ENCODE results near the gene PAXX. TPM values are rescaled to one million over a fixed set of nuclear protein-coding genes. Genes with fewer than 3 reads are reported as not detected.

The PAXX gene
- total RNA-seq, 2 experiments from 2014 or later = 80.6 to 85.2 TPM

DNA sequence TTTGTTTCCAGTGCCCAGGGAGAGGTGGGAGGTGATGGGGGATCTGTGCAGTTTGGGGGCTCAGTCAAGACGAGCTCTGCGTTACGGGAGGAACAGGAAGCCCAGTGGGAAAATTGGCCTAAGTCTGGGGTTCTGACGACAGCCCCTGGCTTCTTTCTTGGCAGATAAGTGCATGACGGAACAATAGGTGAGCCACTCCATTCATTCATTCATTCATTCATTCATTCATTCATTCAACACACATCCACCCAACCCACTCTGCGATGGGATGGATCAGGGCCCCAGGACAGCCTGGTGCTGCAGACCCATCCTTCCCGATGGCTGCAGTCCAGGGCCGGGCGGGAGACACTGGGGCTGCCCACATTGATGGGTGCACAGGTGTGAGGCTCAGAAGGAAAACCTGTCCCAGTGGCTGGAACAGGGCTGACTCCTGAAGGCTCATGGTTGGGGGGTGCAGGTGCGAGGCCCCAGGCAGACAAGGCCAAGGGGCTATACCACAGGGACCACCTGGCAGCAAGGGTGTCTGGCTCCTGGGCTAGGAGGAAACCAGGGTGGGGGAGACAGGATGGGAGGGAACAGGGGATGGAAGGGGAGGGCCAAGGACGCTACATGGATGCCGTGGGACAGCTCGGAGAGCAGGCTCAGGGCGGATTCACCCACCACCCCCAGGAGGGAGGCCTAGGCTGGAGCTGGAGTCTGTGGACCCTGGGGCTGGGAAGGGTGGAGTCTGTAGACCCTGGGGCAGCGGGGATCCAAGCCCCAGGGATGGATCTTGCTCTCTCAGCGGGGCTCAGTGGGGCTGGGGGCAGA lies 11.3 kb upstream of the PAXX start:
- Mint-ChIP-seq H3K9me3 (ENCODE audit: insufficient read depth) (no peaks in the 10 kb centered on the region), H3K4me3 (no peak overlapping the region), H3K4me1 (ENCODE audit: low read depth) (peaks cover 7% of the 10 kb centered on the region), H3K27ac (no peak overlapping the region), H3K27me3 (ENCODE audit: low read depth) (peaks cover 13% of the 10 kb centered on the region), H3K36me3 (ENCODE audit: low read depth) (no peaks in the 10 kb centered on the region)
- POLR2A ChIA-PET = interaction anchor here (1.5 kb wide), 1 partner anchor 12 kb away, joined by 3 read pairs; the partner anchor contains the start of gene PAXX
- DNase-seq (no peak), ATAC-seq (no peak)
- CTCF ChIA-PET = no interaction called here

- H3K27me3 Mint-ChIP-seq (ENCODE audit: low read depth) = peaks cover 18% of the 10 kb centered on the region
- ATAC-seq (no peak), DNase-seq (no peak)
- H3K4me1 Mint-ChIP-seq (ENCODE audit: low read depth) = peaks cover 2% of the 10 kb centered on the region
- H3K4me3 Mint-ChIP-seq = no peak overlapping the region
- CTCF ChIA-PET = no interaction called here
- POLR2A ChIA-PET = interaction anchor here (1.1 kb wide), 1 partner anchor 11 kb away, joined by 6 read pairs; the partner anchor contains the start of gene PAXX
- H3K36me3 Mint-ChIP-seq (ENCODE audit: low read depth) = no peaks in the 10 kb centered on the region
- H3K9me3 Mint-ChIP-seq (ENCODE audit: insufficient read depth) = no peaks in the 10 kb centered on the region
- no peak overlapping the region for H3K27ac Mint-ChIP-seq
Measured at GRCh38 chr9:136981588-136982231, 10.5 kb upstream of the PAXX start.

GRCh38 chr9:136982232-136983051 lies 9.8 kb upstream of the PAXX start, which contains the start of gene LCNL1:
TSS of gene LCNL1 (plus strand) at chr9:136982993. CDS start at chr9:136983587, 594 bp downstream.
- H3K36me3 Mint-ChIP-seq (ENCODE audit: low read depth) = no peaks in the 10 kb centered on the region
- DNase-seq (no peak), ATAC-seq (no peak)
- H3K4me1 Mint-ChIP-seq (ENCODE audit: low read depth) = peaks cover 1% of the 10 kb centered on the region
- CTCF ChIA-PET = no interaction called here
- H3K27me3 Mint-ChIP-seq (ENCODE audit: low read depth) = peaks cover 20% of the 10 kb centered on the region
- POLR2A ChIA-PET = interaction anchor here (1.1 kb wide), 1 partner anchor 10 kb away, joined by 6 read pairs; the partner anchor contains the start of gene PAXX
- H3K4me3 Mint-ChIP-seq = no peak within 1 kb of the TSS
- no peaks in the 10 kb centered on the region for H3K9me3 Mint-ChIP-seq (ENCODE audit: insufficient read depth)
- H3K27ac Mint-ChIP-seq = no peak within 1 kb of the TSS

- ATAC-seq (no peak), DNase-seq (no peak)
- ChIA-PET POLR2A (no interaction called here), CTCF (no interaction called here)
- no peak overlapping the region for H3K4me3 Mint-ChIP-seq
- no peaks in the 10 kb centered on the region for H3K4me1 Mint-ChIP-seq (ENCODE audit: low read depth)
- H3K27me3 Mint-ChIP-seq (ENCODE audit: low read depth) = peaks cover 25% of the 10 kb centered on the region
- H3K36me3 Mint-ChIP-seq (ENCODE audit: low read depth) = no peaks in the 10 kb centered on the region
- H3K9me3 Mint-ChIP-seq (ENCODE audit: insufficient read depth) = no peaks in the 10 kb centered on the region
- no peak overlapping the region for H3K27ac Mint-ChIP-seq
Measured at GRCh38 chr9:136983167-136983566, 9.1 kb upstream of the PAXX start.

- POLR2A ChIA-PET = no interaction called here
- H3K27ac Mint-ChIP-seq = no peak overlapping the region
- no peak for ATAC-seq
Measured at GRCh38 chr9:136983656-136984314, 8.4 kb upstream of the PAXX start.

DNA sequence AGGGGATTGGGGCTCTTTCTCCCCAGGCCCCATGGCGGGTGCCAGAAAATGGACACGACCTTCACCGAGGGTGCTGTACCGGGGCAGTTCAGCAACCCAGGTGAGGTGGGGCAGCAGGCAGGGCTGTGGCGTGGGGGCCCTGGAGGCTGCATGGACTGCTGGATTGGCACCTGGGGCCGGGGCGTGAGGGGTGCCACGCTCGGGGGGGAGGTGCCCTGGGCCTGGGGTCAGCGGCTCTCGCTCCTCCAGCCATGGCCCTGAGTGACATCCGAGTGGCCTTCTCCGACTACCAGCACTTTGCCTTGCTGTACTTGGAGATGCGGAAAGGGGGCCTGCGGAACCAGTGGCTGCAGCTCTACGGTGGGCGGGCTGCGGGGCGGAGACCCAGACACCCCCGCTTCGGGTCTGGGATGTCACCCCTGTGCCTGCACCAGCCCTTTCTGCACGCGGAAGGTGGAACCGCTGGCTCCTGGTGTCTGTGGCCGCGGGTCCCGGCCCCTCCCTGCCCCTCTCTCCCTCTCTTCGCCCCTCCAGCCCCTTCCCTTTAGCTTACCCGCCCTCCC lies 7.7 kb upstream of the PAXX start:
- DNase-seq (no peak), ATAC-seq (no peak)
- no peaks in the 10 kb centered on the region for H3K36me3 Mint-ChIP-seq (ENCODE audit: low read depth)
- ChIA-PET CTCF (interaction anchor here (0.6 to 0.7 kb wide), 2 partner anchors 83 to 352 kb away, joined by 3 read pairs; no protein-coding TSS in a partner anchor), POLR2A (no interaction called here)
- no peak overlapping the region for H3K27ac Mint-ChIP-seq
- peaks cover 28% of the 10 kb centered on the region for H3K27me3 Mint-ChIP-seq (ENCODE audit: low read depth)
- no peak overlapping the region for H3K4me3 Mint-ChIP-seq
- no peaks in the 10 kb centered on the region for H3K9me3 Mint-ChIP-seq (ENCODE audit: insufficient read depth)
- H3K4me1 Mint-ChIP-seq (ENCODE audit: low read depth) = no peaks in the 10 kb centered on the region

More at GRCh38 chr9:136983656-136984314, 8.4 kb upstream of the PAXX start:
- no peaks in the 10 kb centered on the region for H3K36me3 Mint-ChIP-seq (ENCODE audit: low read depth)
- H3K4me1 Mint-ChIP-seq (ENCODE audit: low read depth) = no peaks in the 10 kb centered on the region
- H3K27me3 Mint-ChIP-seq (ENCODE audit: low read depth) = peaks cover 25% of the 10 kb centered on the region
- no peak for DNase-seq
- H3K9me3 Mint-ChIP-seq (ENCODE audit: insufficient read depth) = no peaks in the 10 kb centered on the region
- CTCF ChIA-PET = no interaction called here
- no peak overlapping the region for H3K4me3 Mint-ChIP-seq

GRCh38 chr9:136985027-136985602 lies 7.1 kb upstream of the PAXX start:
- H3K4me3 Mint-ChIP-seq = no peak overlapping the region
- peak; percentile 35 for ATAC-seq
- H3K36me3 Mint-ChIP-seq (ENCODE audit: low read depth) = no peaks in the 10 kb centered on the region
- peaks cover 33% of the 10 kb centered on the region for H3K27me3 Mint-ChIP-seq (ENCODE audit: low read depth)
- no peaks in the 10 kb centered on the region for H3K9me3 Mint-ChIP-seq (ENCODE audit: insufficient read depth)
- DNase-seq = no peak
- no peaks in the 10 kb centered on the region for H3K4me1 Mint-ChIP-seq (ENCODE audit: low read depth)
- CTCF ChIA-PET = interaction anchor here (0.6 to 0.7 kb wide), 2 partner anchors 82 to 352 kb away, joined by 3 read pairs; no protein-coding TSS in a partner anchor
- POLR2A ChIA-PET = no interaction called here
- no peak overlapping the region for H3K27ac Mint-ChIP-seq

GRCh38 chr9:136985853-136986252 lies 6.4 kb upstream of the PAXX start:
- Mint-ChIP-seq H3K9me3 (ENCODE audit: insufficient read depth) (no peaks in the 10 kb centered on the region), H3K27ac (no peak overlapping the region), H3K4me3 (no peak overlapping the region), H3K36me3 (ENCODE audit: low read depth) (no peaks in the 10 kb centered on the region), H3K27me3 (ENCODE audit: low read depth) (peaks cover 35% of the 10 kb centered on the region), H3K4me1 (ENCODE audit: low read depth) (peaks cover 2% of the 10 kb centered on the region)
- no peak for ATAC-seq
- CTCF ChIA-PET = no interaction called here
- POLR2A ChIA-PET = no interaction called here
- no peak for DNase-seq

DNA sequence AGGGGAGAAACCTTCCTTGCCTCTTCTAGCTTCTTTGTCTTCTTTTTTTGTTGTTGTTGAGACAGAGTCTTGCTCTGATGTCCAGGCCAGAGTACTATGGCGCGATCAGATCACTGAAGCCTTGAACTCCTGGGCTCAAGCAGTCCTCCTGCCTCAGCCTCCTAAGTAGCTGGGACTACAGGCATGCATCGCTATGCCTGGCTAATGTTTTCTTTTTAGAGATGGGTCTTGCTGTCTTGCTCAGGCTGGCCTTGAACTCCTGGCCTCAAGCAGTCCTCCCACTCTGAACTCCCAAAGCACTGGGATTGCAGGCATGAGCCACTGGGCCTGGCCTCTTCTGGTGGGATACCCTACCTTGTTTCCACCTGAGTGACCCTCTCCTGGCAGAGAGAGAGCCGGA lies 3.4 kb upstream of the PAXX start:
- Mint-ChIP-seq H3K36me3 (ENCODE audit: low read depth) (peaks cover 7% of the 10 kb centered on the region), H3K4me1 (ENCODE audit: low read depth) (peaks cover 18% of the 10 kb centered on the region), H3K9me3 (ENCODE audit: insufficient read depth) (no peaks in the 10 kb centered on the region), H3K4me3 (no peak overlapping the region), H3K27me3 (ENCODE audit: low read depth) (peaks cover 33% of the 10 kb centered on the region), H3K27ac (no peak overlapping the region)
- DNase-seq (no peak), ATAC-seq (no peak)
- POLR2A ChIA-PET = interaction anchor here (0.8 kb wide), 1 partner anchor 37 kb away, joined by 3 read pairs; no protein-coding TSS in a partner anchor
- CTCF ChIA-PET = interaction anchor here (1.0 to 2.2 kb wide), 3 partner anchors 46 to 146 kb away, joined by 3 to 7 read pairs (median 6); partner anchors contain the start of gene AJM1

- H3K27me3 Mint-ChIP-seq (ENCODE audit: low read depth) = peaks cover 22% of the 10 kb centered on the region
- H3K9me3 Mint-ChIP-seq (ENCODE audit: insufficient read depth) = no peaks in the 10 kb centered on the region
- peaks cover 22% of the 10 kb centered on the region for H3K4me1 Mint-ChIP-seq (ENCODE audit: low read depth)
- ChIA-PET CTCF (interaction anchor here (0.7 to 4.2 kb wide), 4 partner anchors 10 to 261 kb away, joined by 3 to 40 read pairs (median 10); partner anchors contain the start of gene ABCA2), POLR2A (interaction anchor here (1.5 kb wide), 1 partner anchor 96 kb away, joined by 3 read pairs; no protein-coding TSS in a partner anchor)
- ATAC-seq = no peak
- no peak for DNase-seq
- peak overlapping the region; percentile 3 for H3K27ac Mint-ChIP-seq
- peak overlapping the region; percentile 12 for H3K4me3 Mint-ChIP-seq
- H3K36me3 Mint-ChIP-seq (ENCODE audit: low read depth) = peaks cover 10% of the 10 kb centered on the region
Measured at GRCh38 chr9:136990242-136990911, 1.8 kb upstream of the PAXX start.

Measured in activated CD8-positive, alpha-beta T cell treated with anti-CD3 and anti-CD28 coated beads, Interleukin-2, amount 10 ng/mL, durations not matched to agents 7 days and 5 days (primary cell).